NB4 (cell line): ENCODE measurements around the gene CCDC200.

Experiments used
- DNase-seq: peaks from one replicate; pipeline ENCODE4 v3.0.0; 2010; ENCODE audit warnings: low read depth
- H3K4me3 ChIP-seq: one replicate; pipeline ENCODE4 v1.5.1; 2011; ENCODE audit warnings: mild to moderate bottlenecking, low read depth, low read length, moderate library complexity
- MYC ChIP-seq: IDR thresholded peaks from 2 replicates; pipeline ENCODE4 v1.6.1; 2011; ENCODE audit warnings: low read depth, low read length
- POLR2A ChIP-seq: IDR thresholded peaks from 2 replicates; pipeline ENCODE4 v1.6.1; 2011; ENCODE audit warnings: mild to moderate bottlenecking; ENCODE audit not compliant: insufficient read length; ENCODE audit errors: extremely low read depth
- TF ChIP-seq, protein P1 (sequence below): IDR thresholded peaks from 2 replicates; pipeline ENCODE4 v1.6.1; 2011; ENCODE audit warnings: low read depth, low read length
- TF ChIP-seq, protein P2 (sequence below): IDR thresholded peaks from one replicate; pipeline ENCODE4 v1.5.1; 2012; ENCODE audit warnings: low read depth, low read length

Gene CCDC200

DNA sequence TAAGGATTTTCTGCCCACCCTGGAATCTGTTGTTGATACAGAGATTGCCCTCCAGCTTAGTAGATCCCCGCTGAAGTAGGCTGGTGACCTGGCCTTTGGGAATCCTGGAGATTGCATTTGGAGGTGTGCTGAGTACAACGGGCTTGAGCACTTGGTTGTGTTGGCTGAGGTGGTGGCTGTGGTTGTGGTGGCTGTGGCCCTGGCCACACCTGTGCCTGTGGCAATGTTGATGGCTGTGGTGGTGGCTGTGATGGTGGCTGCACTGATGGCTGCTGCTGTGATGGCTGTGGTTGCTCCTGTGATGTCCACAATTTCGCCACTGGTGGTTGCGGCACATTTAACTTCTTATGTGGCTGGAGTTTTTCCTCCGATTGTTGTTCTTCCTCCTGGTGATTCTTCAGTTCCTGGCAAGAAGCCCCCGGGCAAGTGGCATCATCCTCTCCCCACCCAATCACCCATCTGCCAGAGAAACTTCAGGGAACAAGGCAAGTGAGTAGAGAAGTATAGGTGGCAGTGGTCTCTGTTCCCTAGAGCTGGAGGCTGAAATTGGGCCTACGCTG, 4.2 kb downstream of the CCDC200 start:
- DNase-seq: no peak
- TF ChIP-seq, protein P1, sequence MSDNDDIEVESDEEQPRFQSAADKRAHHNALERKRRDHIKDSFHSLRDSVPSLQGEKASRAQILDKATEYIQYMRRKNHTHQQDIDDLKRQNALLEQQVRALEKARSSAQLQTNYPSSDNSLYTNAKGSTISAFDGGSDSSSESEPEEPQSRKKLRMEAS: no peak
- TF ChIP-seq, protein P2, sequence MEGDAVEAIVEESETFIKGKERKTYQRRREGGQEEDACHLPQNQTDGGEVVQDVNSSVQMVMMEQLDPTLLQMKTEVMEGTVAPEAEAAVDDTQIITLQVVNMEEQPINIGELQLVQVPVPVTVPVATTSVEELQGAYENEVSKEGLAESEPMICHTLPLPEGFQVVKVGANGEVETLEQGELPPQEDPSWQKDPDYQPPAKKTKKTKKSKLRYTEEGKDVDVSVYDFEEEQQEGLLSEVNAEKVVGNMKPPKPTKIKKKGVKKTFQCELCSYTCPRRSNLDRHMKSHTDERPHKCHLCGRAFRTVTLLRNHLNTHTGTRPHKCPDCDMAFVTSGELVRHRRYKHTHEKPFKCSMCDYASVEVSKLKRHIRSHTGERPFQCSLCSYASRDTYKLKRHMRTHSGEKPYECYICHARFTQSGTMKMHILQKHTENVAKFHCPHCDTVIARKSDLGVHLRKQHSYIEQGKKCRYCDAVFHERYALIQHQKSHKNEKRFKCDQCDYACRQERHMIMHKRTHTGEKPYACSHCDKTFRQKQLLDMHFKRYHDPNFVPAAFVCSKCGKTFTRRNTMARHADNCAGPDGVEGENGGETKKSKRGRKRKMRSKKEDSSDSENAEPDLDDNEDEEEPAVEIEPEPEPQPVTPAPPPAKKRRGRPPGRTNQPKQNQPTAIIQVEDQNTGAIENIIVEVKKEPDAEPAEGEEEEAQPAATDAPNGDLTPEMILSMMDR: no peak
- TF ChIP-seq POLR2A (no peak), MYC (no peak)
- H3K4me3 ChIP-seq: no peak overlapping the region

DNA sequence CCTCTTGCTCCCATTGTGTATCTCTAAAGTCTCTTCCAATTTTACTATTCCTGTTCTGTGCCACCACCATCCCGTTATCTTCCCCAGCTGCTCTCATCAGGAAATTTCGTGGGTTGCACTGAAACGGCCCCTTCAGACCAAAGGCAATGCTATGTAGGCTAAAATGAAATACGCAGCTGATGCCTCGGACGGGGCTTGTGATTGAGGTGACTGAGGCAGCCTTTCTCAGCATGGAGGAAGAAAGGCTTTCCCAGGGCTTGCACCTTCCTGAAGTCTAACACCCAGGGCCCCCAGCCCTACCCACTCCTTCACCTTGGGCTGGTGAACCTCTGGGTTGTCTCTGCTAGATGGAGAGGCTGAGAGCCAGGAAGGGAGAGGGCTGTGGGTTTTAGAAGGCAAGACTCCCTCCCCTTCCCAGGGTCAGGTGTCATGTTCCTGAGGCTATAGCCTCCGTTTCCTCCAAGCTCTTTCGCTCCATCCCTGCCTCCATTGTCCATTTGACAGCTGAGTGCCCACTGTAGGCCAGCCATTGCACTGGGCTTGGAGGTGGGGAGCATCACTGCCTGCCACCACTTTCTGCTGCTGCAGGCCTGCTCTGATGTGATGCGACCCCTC, 7.8 kb downstream of the CCDC200 start:
- no peak for DNase-seq
- H3K4me3 ChIP-seq: no peak overlapping the region
- no peak for TF ChIP-seq MYC
- TF ChIP-seq, protein P1: no peak
- no peak for TF ChIP-seq POLR2A
- TF ChIP-seq, protein P2: no peak

DNA sequence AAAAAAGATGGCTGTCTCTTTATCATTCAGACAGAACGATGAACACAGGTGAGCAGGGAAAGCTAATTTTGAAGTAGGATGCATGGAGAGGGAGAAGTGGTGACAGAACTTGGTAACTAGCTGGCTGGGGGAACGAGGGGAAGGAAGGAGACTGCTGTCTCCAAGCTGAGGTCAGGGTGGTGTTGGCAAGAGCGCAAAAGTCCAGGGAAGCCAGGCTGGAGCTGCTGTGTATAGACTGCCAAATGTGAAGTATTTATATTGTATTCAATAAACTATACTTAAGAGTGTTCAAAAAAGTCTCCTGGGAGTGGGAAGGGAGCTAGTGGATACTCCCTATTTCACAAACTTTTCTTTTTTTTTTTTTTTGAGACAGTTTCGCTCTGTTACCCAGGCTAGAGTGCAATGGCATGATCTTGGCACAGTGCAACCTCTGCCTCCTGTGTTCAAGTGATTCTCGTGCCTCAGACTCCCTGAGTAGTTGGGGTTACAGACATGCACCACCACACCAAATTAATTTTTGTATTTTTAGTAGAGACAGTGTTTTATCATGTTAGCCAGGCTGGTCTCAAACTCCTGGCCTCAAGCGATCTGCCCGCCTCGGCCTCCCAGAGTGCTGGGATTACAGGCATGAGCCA, 8.6 kb downstream of the CCDC200 start:
- DNase-seq: no peak

DNA sequence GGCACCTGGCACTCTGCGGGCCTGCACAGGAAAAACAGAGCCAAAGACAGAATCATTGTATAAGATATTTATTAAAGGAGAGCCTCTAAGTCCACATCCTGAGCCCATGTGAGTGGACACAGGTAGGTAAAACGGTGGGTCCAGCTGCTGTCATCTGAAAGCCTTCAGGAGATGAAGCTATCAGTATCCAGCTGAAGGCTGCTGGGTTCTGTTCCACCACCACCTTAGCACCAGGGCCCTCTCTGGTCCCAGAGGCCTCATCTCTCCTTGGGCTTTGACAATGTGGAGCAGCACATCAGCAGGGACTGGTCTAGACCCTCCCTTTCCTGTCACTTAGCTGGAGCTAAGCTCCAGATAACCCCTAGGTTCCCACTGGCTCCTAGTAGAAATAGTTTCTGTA, 9.4 kb downstream of the CCDC200 start:
- TF ChIP-seq POLR2A (no peak), MYC (no peak)
- TF ChIP-seq, protein P2: no peak
- TF ChIP-seq, protein P1: no peak
- no peak for DNase-seq
- no peak overlapping the region for H3K4me3 ChIP-seq

More for the DNA sequence above, 8.6 kb downstream of the CCDC200 start:
- H3K4me3 ChIP-seq: no peak overlapping the region
- TF ChIP-seq, protein P2: no peak
- TF ChIP-seq POLR2A: no peak
- TF ChIP-seq, protein P1: no peak
- no peak for TF ChIP-seq MYC

DNA sequence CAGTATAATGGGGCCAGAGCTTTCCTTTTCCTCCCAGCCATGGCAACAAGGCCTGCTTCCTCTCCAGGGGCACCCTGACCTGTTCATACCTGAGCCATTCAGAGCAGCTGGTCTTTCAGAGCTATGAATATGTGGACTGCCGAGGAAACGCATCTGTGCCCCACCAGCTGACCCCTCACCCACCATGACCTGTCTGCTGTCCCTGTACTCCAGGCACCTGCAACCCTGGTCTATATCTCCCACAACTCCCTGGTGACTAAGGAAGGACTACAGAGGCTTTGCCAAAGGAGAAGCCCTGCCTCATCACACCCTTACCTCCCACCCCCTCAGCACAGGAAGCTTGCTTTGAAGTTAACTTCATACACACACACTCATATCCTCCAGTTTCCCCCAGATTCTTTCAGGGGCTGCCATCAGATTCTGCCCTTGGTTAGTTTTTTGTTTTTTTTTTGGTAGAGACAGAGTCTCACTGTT, 10.8 kb downstream of the CCDC200 start:
- DNase-seq: no peak
- TF ChIP-seq MYC (no peak), POLR2A (no peak)
- TF ChIP-seq, protein P1: no peak
- TF ChIP-seq, protein P2: no peak
- H3K4me3 ChIP-seq: no peak overlapping the region
